GM10266 (cell line): ENCODE data around the gene RIMS1.
"Not testable (repeated sequence)": the region's sequence is repeated elsewhere in the genome, so short reads cannot be mapped to it uniquely, and the experiment has no call there.

Source experiments
- DNase-seq: peaks from one replicate; pipeline ENCODE4 v3.0.0; 2012; ENCODE audit errors: extremely low spot score
- CTCF ChIP-seq: IDR thresholded peaks from 2 replicates; pipeline ENCODE4 v1.5.1; 2012; ENCODE audit warnings: mild to moderate bottlenecking, low read depth; ENCODE audit not compliant: control insufficient read depth, insufficient read depth; ENCODE audit errors: missing control alignments

The RIMS1 gene

GRCh38 chr6:71979911-71980310, 93.6 kb downstream of the RIMS1 start:
- TF ChIP-seq CTCF = no peak
- no peak for DNase-seq

GRCh38 chr6:71982389-71982788, 96.0 kb downstream of the RIMS1 start:
- DNase-seq = peak; percentile 17
- no peak for TF ChIP-seq CTCF

GRCh38 chr6:71983131-71983530, 96.8 kb downstream of the RIMS1 start:
- DNase-seq = no peak
- no peak for TF ChIP-seq CTCF

- TF ChIP-seq CTCF = no peak
- no peak for DNase-seq
Observed at GRCh38 chr6:71994705-71995271, 108.4 kb downstream of the RIMS1 start.

GRCh38 chr6:71997341-71997740, 111.0 kb downstream of the RIMS1 start:
- no peak for DNase-seq
- TF ChIP-seq CTCF = no peak

- DNase-seq = no peak
- no peak for TF ChIP-seq CTCF
Observed at GRCh38 chr6:72002415-72002814, 116.1 kb downstream of the RIMS1 start.

GRCh38 chr6:72006591-72006990, 120.2 kb downstream of the RIMS1 start:
- DNase-seq = not testable (repeated sequence)

- TF ChIP-seq CTCF = no peak
- DNase-seq = no peak
Observed at GRCh38 chr6:72022830-72023229, 136.5 kb downstream of the RIMS1 start.
